NT2/D1 (cell line): ENCODE measurements around the gene ARMH1.
"Not testable (repeated sequence)": the region's sequence is repeated elsewhere in the genome, so short reads cannot be mapped to it uniquely, and the experiment has no call there.

Experiments used
- SUZ12 ChIP-seq: IDR thresholded peaks from 2 replicates; pipeline ENCODE4 v1.6.1; 2011; ENCODE audit not compliant: insufficient read length, insufficient read depth; ENCODE audit errors: extremely low read depth
- ZNF274 ChIP-seq: IDR thresholded peaks from 2 replicates; pipeline ENCODE4 v1.6.1; 2011; ENCODE audit warnings: mild to moderate bottlenecking, low read depth, low read length

DNA sequence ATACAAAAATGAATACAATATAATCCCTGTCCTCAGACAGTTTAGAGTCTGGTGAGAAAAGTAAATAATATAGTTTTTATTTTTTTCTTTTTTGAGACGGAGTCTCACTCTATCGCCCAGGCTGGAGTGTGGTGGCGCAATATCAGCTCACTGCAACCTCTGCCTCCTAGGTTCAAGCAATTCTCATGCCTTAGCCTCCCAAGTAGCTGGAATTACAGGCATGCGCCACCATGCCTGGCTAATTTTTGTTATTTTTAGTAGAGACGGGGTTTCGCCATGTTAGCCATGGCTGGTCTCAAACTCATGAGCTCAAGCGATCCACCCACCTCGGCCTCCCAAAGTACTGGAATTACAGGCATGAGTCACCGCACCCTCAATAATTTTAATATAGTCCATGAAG is 24.9 kb downstream of the ARMH1 start:
- not testable (repeated sequence) for TF ChIP-seq ZNF274, SUZ12
